ENCODE data around the gene RCBTB1. TPM values are rescaled to one million over a fixed set of nuclear protein-coding genes. Genes with fewer than 3 reads are reported as not detected.

The RCBTB1 gene
- total and polyA plus RNA-seq, 2 donors (not counting 3 experiments of a cell fraction or from before 2014, with no cell fraction given): 12.1 to 23.8 TPM

GRCh38 chr13:49629947-49630346 is 44.6 kb upstream of the RCBTB1 start:
- Histone ChIP-seq H3K4me1 (ENCODE audit: control insufficient read depth, extremely low read depth, insufficient read depth, low read length) (peaks cover 37% of the 10 kb centered on the region), H3K4me3 (replicated peaks in 1 of 3; ENCODE audit: insufficient read depth in 1 of 3, low read depth in 1 of 3, low read length in 3 of 3) (no peak overlapping the region), H3K9me1 (replicated peaks; ENCODE audit: control insufficient read depth, extremely low read depth, insufficient read depth, low read length) (no peaks in the 10 kb centered on the region), H3K9me3 (replicated peaks; ENCODE audit: control insufficient read depth, insufficient read depth, low read length) (no peaks in the 10 kb centered on the region), H3K9ac (replicated peaks; ENCODE audit: extremely low read depth, insufficient read depth, low read length) (no peak overlapping the region), H3K36me3 (ENCODE audit: control insufficient read depth in 2 of 2, extremely low read depth in 1 of 2, insufficient read depth in 2 of 2, low read length in 2 of 2) (no peaks in the 10 kb centered on the region), H3K27ac (ENCODE audit: insufficient read depth, low read depth, low read length) (peak overlapping the region; percentile 62), H3K79me2 (ENCODE audit: control insufficient read depth, insufficient read depth, low read length) (no peaks in the 10 kb centered on the region), H3K4me2 (ENCODE audit: insufficient read depth, low read length) (peak overlapping the region; percentile 48), H4K20me1 (replicated peaks; ENCODE audit: control insufficient read depth, extremely low read depth, insufficient read depth, low read length) (no peaks in the 10 kb centered on the region), H2AFZ (ENCODE audit: low read depth, low read length) (no peak overlapping the region), H3K27me3 (ENCODE audit: control insufficient read depth in 2 of 2, insufficient read depth in 2 of 2, low read length in 2 of 2) (no peaks in the 10 kb centered on the region)
- peak; percentile 37 for TF ChIP-seq POLR2A (IDR thresholded peaks at IDR 0.05; ENCODE audit: low read depth, low read length)
- TF ChIP-seq EZH2 (IDR thresholded peaks at IDR 0.05; ENCODE audit: borderline replicate concordance, low read depth, low read length, severe bottlenecking): no peak
- TF ChIP-seq MAX (IDR thresholded peaks at IDR 0.05; ENCODE audit: insufficient read depth, insufficient read length): no peak
- peak; percentile 96 for TF ChIP-seq FOS (IDR thresholded peaks at IDR 0.05; ENCODE audit: borderline replicate concordance, insufficient read depth, low read length)
- TF ChIP-seq, protein P1, sequence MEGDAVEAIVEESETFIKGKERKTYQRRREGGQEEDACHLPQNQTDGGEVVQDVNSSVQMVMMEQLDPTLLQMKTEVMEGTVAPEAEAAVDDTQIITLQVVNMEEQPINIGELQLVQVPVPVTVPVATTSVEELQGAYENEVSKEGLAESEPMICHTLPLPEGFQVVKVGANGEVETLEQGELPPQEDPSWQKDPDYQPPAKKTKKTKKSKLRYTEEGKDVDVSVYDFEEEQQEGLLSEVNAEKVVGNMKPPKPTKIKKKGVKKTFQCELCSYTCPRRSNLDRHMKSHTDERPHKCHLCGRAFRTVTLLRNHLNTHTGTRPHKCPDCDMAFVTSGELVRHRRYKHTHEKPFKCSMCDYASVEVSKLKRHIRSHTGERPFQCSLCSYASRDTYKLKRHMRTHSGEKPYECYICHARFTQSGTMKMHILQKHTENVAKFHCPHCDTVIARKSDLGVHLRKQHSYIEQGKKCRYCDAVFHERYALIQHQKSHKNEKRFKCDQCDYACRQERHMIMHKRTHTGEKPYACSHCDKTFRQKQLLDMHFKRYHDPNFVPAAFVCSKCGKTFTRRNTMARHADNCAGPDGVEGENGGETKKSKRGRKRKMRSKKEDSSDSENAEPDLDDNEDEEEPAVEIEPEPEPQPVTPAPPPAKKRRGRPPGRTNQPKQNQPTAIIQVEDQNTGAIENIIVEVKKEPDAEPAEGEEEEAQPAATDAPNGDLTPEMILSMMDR (IDR thresholded peaks at IDR 0.05; ENCODE audit: extremely low read depth in 1 of 2, insufficient read depth in 1 of 2, low read depth in 1 of 2, low read length in 2 of 2): no peak
- no peak for TF ChIP-seq MYC (IDR thresholded peaks at IDR 0.05; ENCODE audit: low read depth, low read length)
- TF ChIP-seq POLR2AphosphoS5 (IDR thresholded peaks at IDR 0.05; ENCODE audit: insufficient read depth, low read depth, low read length): peak; percentile 69
- TF ChIP-seq GATA2 (IDR thresholded peaks at IDR 0.05; ENCODE audit: insufficient read depth, insufficient read length, low read depth, low read length): peak; percentile 94
- peak; percentile 87 for TF ChIP-seq JUN (IDR thresholded peaks at IDR 0.05; ENCODE audit: borderline replicate concordance, insufficient read depth, insufficient read length, low read depth)
- intact Hi-C loops (cut with micrococcal nuclease): loop anchor here (1.0 kb wide), 1 partner anchor 14 kb away; no protein-coding TSS in a partner anchor
- DNase-seq (ENCODE audit: low read depth, low spot score) (peak; percentile 76), FAIRE-seq (peak; percentile 92)
- dilution Hi-C loops (cut with MboI; ENCODE audit: extremely low pct_ligation_motif_present, low sequenced_read_pairs): no loop called here
- ChIA-PET POLR2A (no interaction called here), CTCF (interaction anchor here (0.6 to 3.8 kb wide), 8 partner anchors 9 to 40 kb away, joined by 3 to 18 read pairs (median 5); no protein-coding TSS in a partner anchor)
- BruUV-seq (replicated peaks): no TSS peak
